Osteoblast (primary cell): ENCODE data around the gene RIPK1. TPM values are rescaled to one million over a fixed set of nuclear protein-coding genes. Genes with fewer than 3 reads are reported as not detected.

Source experiments
- DNase-seq: peaks from one replicate; pipeline ENCODE4 v3.0.0; 2011; ENCODE audit warnings: low spot score, mixed read lengths; ENCODE audit not compliant: insufficient read length; ENCODE audit errors: missing footprints
- H2AFZ ChIP-seq: 2 replicates; pipeline ENCODE4 v1.6.0; 2011; ENCODE audit warnings: mild to moderate bottlenecking, low read length
- H3K27ac ChIP-seq: 2 replicates; pipeline ENCODE4 v1.5.1; 2011; ENCODE audit warnings: mild to moderate bottlenecking, low read depth, low read length, moderate library complexity
- H3K27me3 ChIP-seq: 2 replicates; pipeline ENCODE4 v1.6.0; 2012; ENCODE audit warnings: mild to moderate bottlenecking, control low read depth, inconsistent platforms, low read length, moderate library complexity; ENCODE audit not compliant: insufficient read depth
- H3K36me3 ChIP-seq: 2 replicates; pipeline ENCODE4 v1.5.1; 2011; ENCODE audit warnings: mild to moderate bottlenecking, low read length, control low read depth, moderate library complexity; ENCODE audit not compliant: insufficient read depth
- H3K4me1 ChIP-seq: 2 replicates; pipeline ENCODE4 v1.5.1; 2011; ENCODE audit warnings: mild to moderate bottlenecking, low read length, control low read depth, moderate library complexity; ENCODE audit not compliant: insufficient read depth
- H3K4me2 ChIP-seq: 2 replicates; pipeline ENCODE4 v1.6.0; 2011; ENCODE audit warnings: mild to moderate bottlenecking, low read length; ENCODE audit not compliant: insufficient read depth
- H3K4me3 ChIP-seq: fragments of 200-600 bp; sonication (generic); 3 replicates; pipeline ENCODE4 v1.5.1; 2012; ENCODE audit warnings: mild to moderate bottlenecking, low read length, inconsistent platforms; ENCODE audit not compliant: insufficient read depth
- H3K79me2 ChIP-seq: 2 replicates; pipeline ENCODE4 v1.6.0; 2012; ENCODE audit warnings: mild to moderate bottlenecking, low read length, control low read depth, inconsistent platforms; ENCODE audit not compliant: insufficient read depth
- H3K9me3 ChIP-seq: 2 replicates; pipeline ENCODE4 v1.5.1; 2011; ENCODE audit warnings: low read depth, low read length, control low read depth
- H4K20me1 ChIP-seq: 2 replicates; pipeline ENCODE4 v1.6.0; 2012; ENCODE audit warnings: mild to moderate bottlenecking, low read length, control low read depth; ENCODE audit not compliant: insufficient read depth
- CTCF ChIP-seq: IDR thresholded peaks from 2 replicates; pipeline ENCODE4 v1.5.1; 2011; ENCODE audit warnings: mild to moderate bottlenecking, low read depth, low read length, moderate library complexity; ENCODE audit errors: extremely low read depth
- small RNA-seq: library from RNA; depleted of rRNA; stranded (forward); fragments of <200 nt; gene quantifications from one replicate; pipeline ENCODE3, GENCODE V24; 2012
- total RNA-seq: library from RNA; depleted of rRNA; stranded (reverse); fragments of >200 nt; gene quantifications from 2 replicates; pipeline ENCODE4 v1.2.3, GENCODE V29; 2012

The RIPK1 gene
- total RNA-seq, 1 donor, result 29.3 TPM

- Histone ChIP-seq H3K79me2 (no peaks in the 10 kb centered on the region), H4K20me1 (no peaks in the 10 kb centered on the region), H3K4me2 (peak overlapping the region; percentile 83), H3K27me3 (no peaks in the 10 kb centered on the region), H2AFZ (peak overlapping the region; percentile 89), H3K36me3 (no peaks in the 10 kb centered on the region), H3K4me3 (peak overlapping the region; percentile 79), H3K4me1 (peaks cover 19% of the 10 kb centered on the region), H3K9me3 (no peaks in the 10 kb centered on the region), H3K27ac (peak overlapping the region; percentile 60)
- no peak for TF ChIP-seq CTCF
- peak; percentile 97 for DNase-seq
Observed at GRCh38 chr6:3162565-3163247, 94.4 kb downstream of the RIPK1 start.

- no peaks in the 10 kb centered on the region for H3K9me3 ChIP-seq
- H3K4me1 ChIP-seq, result peaks cover 19% of the 10 kb centered on the region
- no peak overlapping the region for H2AFZ ChIP-seq
- peak overlapping the region; percentile 83 for H3K4me2 ChIP-seq
- H4K20me1 ChIP-seq, result no peaks in the 10 kb centered on the region
- H3K27me3 ChIP-seq, result no peaks in the 10 kb centered on the region
- no peak for DNase-seq
- no peaks in the 10 kb centered on the region for H3K36me3 ChIP-seq
- H3K4me3 ChIP-seq, result peak overlapping the region; percentile 79
- H3K27ac ChIP-seq, result no peak overlapping the region
- H3K79me2 ChIP-seq, result no peaks in the 10 kb centered on the region
- TF ChIP-seq CTCF, result no peak
Observed at GRCh38 chr6:3163248-3163594, 94.9 kb downstream of the RIPK1 start.

- TF ChIP-seq CTCF, result no peak
- H3K9me3 ChIP-seq, result no peaks in the 10 kb centered on the region
Observed at GRCh38 chr6:3164388-3164787, 96.1 kb downstream of the RIPK1 start.

More at GRCh38 chr6:3164388-3164787, 96.1 kb downstream of the RIPK1 start:
- Histone ChIP-seq H3K36me3 (no peaks in the 10 kb centered on the region), H3K4me3 (no peak overlapping the region), H3K27me3 (no peaks in the 10 kb centered on the region), H2AFZ (no peak overlapping the region), H3K79me2 (no peaks in the 10 kb centered on the region), H3K27ac (no peak overlapping the region), H3K4me2 (no peak overlapping the region), H4K20me1 (no peaks in the 10 kb centered on the region), H3K4me1 (peaks cover 19% of the 10 kb centered on the region)
- no peak for DNase-seq

Small RNA genes within 50 kb of the gene (small RNA-seq; reads per million reads assigned to genes)
- gene AL133351.4, result not detected
- not detected for gene RNA5SP201

Other genes starting within 250 kb of the RIPK1 start
- gene SERPINB1, start 226.6 kb upstream of the RIPK1 start, total RNA-seq, result 32.6 and 53.0 TPM in 2 replicates
- gene SERPINB9, start 165.2 kb upstream of the RIPK1 start, total RNA-seq, result 4.4 and 6.2 TPM in 2 replicates
- 80.7 and 83.2 TPM in 2 replicates for gene SERPINB6, start 96.9 kb upstream of the RIPK1 start, total RNA-seq
- 19.7 and 45.2 TPM in 2 replicates for gene NQO2, start 68.6 kb upstream of the RIPK1 start, total RNA-seq
- 19.9 and 20.3 TPM in 2 replicates for gene BPHL, start 50.2 kb downstream of the RIPK1 start, total RNA-seq
- gene TUBB2A, start 89.0 kb downstream of the RIPK1 start, total RNA-seq, result 44.5 and 49.5 TPM in 2 replicates
- 5.6 and 9.0 TPM in 2 replicates for gene TUBB2B, start 159.2 kb downstream of the RIPK1 start, total RNA-seq
- 19.4 and 24.6 TPM in 2 replicates for gene PSMG4, start 190.5 kb downstream of the RIPK1 start, total RNA-seq